GM21381 (cell line): ENCODE data around the gene LGALS4.
"Not testable (repeated sequence)": the region's sequence is repeated elsewhere in the genome, so short reads cannot be mapped to it uniquely, and the experiment has no call there.

Experiments
- ATAC-seq: cut with Tn5 transposase; IDR thresholded peaks from one replicate; pipeline ENCODE4 v1.9.1; 2021; ENCODE audit warnings: mild to moderate bottlenecking, moderate library complexity; ENCODE audit not compliant: unreplicated experiment

LGALS4 gene

GRCh38 chr19:38826856-38827551 lies 14.3 kb upstream of the LGALS4 start:
- ATAC-seq: no peak

GRCh38 chr19:38825936-38826335 lies 13.2 kb upstream of the LGALS4 start:
- ATAC-seq: not testable (repeated sequence)

GRCh38 chr19:38821230-38821825 lies 8.6 kb upstream of the LGALS4 start:
- not testable (repeated sequence) for ATAC-seq

GRCh38 chr19:38819231-38819920 lies 6.6 kb upstream of the LGALS4 start:
- ATAC-seq: no peak

- ATAC-seq: no peak
Measured at GRCh38 chr19:38817081-38817480, 4.3 kb upstream of the LGALS4 start.

- no peak for ATAC-seq
Measured at GRCh38 chr19:38816131-38816750, 3.5 kb upstream of the LGALS4 start.

- no peak for ATAC-seq
Measured at GRCh38 chr19:38815059-38816001, 2.6 kb upstream of the LGALS4 start.

- ATAC-seq: not testable (repeated sequence)
Measured at GRCh38 chr19:38813932-38814331, 1.2 kb upstream of the LGALS4 start.

- ATAC-seq: no peak
Measured at GRCh38 chr19:38813323-38813722, 578 bp upstream of the LGALS4 start.

GRCh38 chr19:38812009-38812840 lies 520 bp downstream of the LGALS4 start:
- no peak for ATAC-seq

GRCh38 chr19:38809592-38810252 lies 3.0 kb downstream of the LGALS4 start:
- ATAC-seq: no peak

GRCh38 chr19:38808741-38809140 lies 4.0 kb downstream of the LGALS4 start:
- ATAC-seq: no peak

GRCh38 chr19:38807374-38808098 lies 5.2 kb downstream of the LGALS4 start:
- ATAC-seq: not testable (repeated sequence)

GRCh38 chr19:38806371-38806770 lies 6.4 kb downstream of the LGALS4 start:
- no peak for ATAC-seq

GRCh38 chr19:38805180-38805579 lies 7.6 kb downstream of the LGALS4 start:
- no peak for ATAC-seq

- ATAC-seq: no peak
Measured at GRCh38 chr19:38803543-38803942, 9.2 kb downstream of the LGALS4 start.

GRCh38 chr19:38801359-38802095 lies 11.2 kb downstream of the LGALS4 start:
- no peak for ATAC-seq
